HCT116 (cell line): ENCODE data around the gene TSC1.

Experiments
- CEBPB ChIP-seq: IDR thresholded peaks from 2 replicates; pipeline ENCODE4 v1.6.1; 2012; ENCODE audit warnings: low read depth
- EGR1 ChIP-seq: IDR thresholded peaks from 2 replicates; pipeline ENCODE4 v1.6.1; 2012; ENCODE audit warnings: low read depth
- JUND ChIP-seq: IDR thresholded peaks from 2 replicates; pipeline ENCODE4 v1.6.1; 2012
- POLR2A ChIP-seq: IDR thresholded peaks from 2 replicates; pipeline ENCODE4 v1.7.0; 2011; ENCODE audit warnings: borderline replicate concordance; ENCODE audit not compliant: insufficient read depth, insufficient read length; ENCODE audit errors: extremely low read depth
- POLR2AphosphoS5 ChIP-seq: IDR thresholded peaks from 2 replicates; pipeline ENCODE4 v1.6.1; 2011; ENCODE audit warnings: mild to moderate bottlenecking, low read depth, low read length, moderate library complexity
- ZFX ChIP-seq: fragments of 450-650 bp; IDR thresholded peaks from 2 replicates; pipeline ENCODE4 v1.6.1; 2017
- TF ChIP-seq, protein P1 (sequence below), 3 experiments: fragments of 200-600 bp in 1 of 3; sonication (generic) in 1 of 3; IDR thresholded peaks in 2 of 3; conservative IDR thresholded peaks in 1 of 3; 2 replicates each; pipeline ENCODE4 v1.5.1; 2012 to 2017; ENCODE audit warnings: low read depth in 2 of 3, low read length in 2 of 3, antibody characterized with exemption in 1 of 3, borderline replicate concordance in 1 of 3, control low read depth in 1 of 3, mild to moderate bottlenecking in 1 of 3, mixed read lengths in 1 of 3, mixed run types in 1 of 3, moderate library complexity in 1 of 3; ENCODE audit not compliant: insufficient read depth in 1 of 3
- TF ChIP-seq, protein P2 (sequence below): IDR thresholded peaks from 2 replicates; pipeline ENCODE4 v1.6.1; 2012; ENCODE audit warnings: low read depth
- TF ChIP-seq, protein P3 (sequence below): IDR thresholded peaks from 2 replicates; pipeline ENCODE4 v1.6.1; 2012

GRCh38 chr9:132863096-132863495 lies 81.3 kb downstream of the TSC1 start:
- TF ChIP-seq, protein P1, sequence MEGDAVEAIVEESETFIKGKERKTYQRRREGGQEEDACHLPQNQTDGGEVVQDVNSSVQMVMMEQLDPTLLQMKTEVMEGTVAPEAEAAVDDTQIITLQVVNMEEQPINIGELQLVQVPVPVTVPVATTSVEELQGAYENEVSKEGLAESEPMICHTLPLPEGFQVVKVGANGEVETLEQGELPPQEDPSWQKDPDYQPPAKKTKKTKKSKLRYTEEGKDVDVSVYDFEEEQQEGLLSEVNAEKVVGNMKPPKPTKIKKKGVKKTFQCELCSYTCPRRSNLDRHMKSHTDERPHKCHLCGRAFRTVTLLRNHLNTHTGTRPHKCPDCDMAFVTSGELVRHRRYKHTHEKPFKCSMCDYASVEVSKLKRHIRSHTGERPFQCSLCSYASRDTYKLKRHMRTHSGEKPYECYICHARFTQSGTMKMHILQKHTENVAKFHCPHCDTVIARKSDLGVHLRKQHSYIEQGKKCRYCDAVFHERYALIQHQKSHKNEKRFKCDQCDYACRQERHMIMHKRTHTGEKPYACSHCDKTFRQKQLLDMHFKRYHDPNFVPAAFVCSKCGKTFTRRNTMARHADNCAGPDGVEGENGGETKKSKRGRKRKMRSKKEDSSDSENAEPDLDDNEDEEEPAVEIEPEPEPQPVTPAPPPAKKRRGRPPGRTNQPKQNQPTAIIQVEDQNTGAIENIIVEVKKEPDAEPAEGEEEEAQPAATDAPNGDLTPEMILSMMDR (IDR thresholded peaks at IDR 0.05 in 2 of 3, conservative IDR thresholded peaks at IDR 0.05 in 1 of 3; ENCODE audit: borderline replicate concordance in 1 of 3, insufficient read depth in 1 of 3, low read depth in 2 of 3, low read length in 2 of 3): no peak
- TF ChIP-seq, protein P2, sequence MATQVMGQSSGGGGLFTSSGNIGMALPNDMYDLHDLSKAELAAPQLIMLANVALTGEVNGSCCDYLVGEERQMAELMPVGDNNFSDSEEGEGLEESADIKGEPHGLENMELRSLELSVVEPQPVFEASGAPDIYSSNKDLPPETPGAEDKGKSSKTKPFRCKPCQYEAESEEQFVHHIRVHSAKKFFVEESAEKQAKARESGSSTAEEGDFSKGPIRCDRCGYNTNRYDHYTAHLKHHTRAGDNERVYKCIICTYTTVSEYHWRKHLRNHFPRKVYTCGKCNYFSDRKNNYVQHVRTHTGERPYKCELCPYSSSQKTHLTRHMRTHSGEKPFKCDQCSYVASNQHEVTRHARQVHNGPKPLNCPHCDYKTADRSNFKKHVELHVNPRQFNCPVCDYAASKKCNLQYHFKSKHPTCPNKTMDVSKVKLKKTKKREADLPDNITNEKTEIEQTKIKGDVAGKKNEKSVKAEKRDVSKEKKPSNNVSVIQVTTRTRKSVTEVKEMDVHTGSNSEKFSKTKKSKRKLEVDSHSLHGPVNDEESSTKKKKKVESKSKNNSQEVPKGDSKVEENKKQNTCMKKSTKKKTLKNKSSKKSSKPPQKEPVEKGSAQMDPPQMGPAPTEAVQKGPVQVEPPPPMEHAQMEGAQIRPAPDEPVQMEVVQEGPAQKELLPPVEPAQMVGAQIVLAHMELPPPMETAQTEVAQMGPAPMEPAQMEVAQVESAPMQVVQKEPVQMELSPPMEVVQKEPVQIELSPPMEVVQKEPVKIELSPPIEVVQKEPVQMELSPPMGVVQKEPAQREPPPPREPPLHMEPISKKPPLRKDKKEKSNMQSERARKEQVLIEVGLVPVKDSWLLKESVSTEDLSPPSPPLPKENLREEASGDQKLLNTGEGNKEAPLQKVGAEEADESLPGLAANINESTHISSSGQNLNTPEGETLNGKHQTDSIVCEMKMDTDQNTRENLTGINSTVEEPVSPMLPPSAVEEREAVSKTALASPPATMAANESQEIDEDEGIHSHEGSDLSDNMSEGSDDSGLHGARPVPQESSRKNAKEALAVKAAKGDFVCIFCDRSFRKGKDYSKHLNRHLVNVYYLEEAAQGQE: no peak
- TF ChIP-seq JUND (no peak), ZFX (no peak), POLR2A (no peak), POLR2AphosphoS5 (no peak), CEBPB (no peak), EGR1 (no peak)
- TF ChIP-seq, protein P3, sequence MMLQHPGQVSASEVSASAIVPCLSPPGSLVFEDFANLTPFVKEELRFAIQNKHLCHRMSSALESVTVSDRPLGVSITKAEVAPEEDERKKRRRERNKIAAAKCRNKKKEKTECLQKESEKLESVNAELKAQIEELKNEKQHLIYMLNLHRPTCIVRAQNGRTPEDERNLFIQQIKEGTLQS: no peak
